Vagina (tissue), 2 donors: Measurements from ENCODE around the gene C16orf54.

ENCODE experiments used
- POLR2A ChIP-seq, 2 donors: fragments of 450-650 bp; IDR thresholded peaks; one replicate each; pipeline ENCODE4 v1.6.1; 2017; ENCODE audit warnings: antibody characterized with exemption in 2 of 2, mild to moderate bottlenecking in 2 of 2, moderate library complexity in 2 of 2
- POLR2AphosphoS5 ChIP-seq, 2 donors: sonication (generic); formaldehyde crosslinking; IDR thresholded peaks; one replicate each; pipeline ENCODE4 v1.9.0; 2017; ENCODE audit warnings: antibody characterized with exemption in 2 of 2, mild to moderate bottlenecking in 2 of 2, low read depth in 1 of 2; ENCODE audit not compliant: insufficient read depth in 1 of 2
- TF ChIP-seq, protein P1 (sequence below), 3 experiments: fragments of 450-650 bp in 2 of 3; fragments of 200-600 bp in 1 of 3; sonication (generic) in 1 of 3; IDR thresholded peaks; one replicate each; pipeline ENCODE4 v1.5.1; 2017 to 2019; ENCODE audit warnings: antibody characterized with exemption in 3 of 3, mild to moderate bottlenecking in 2 of 3, moderate library complexity in 2 of 3

DNA sequence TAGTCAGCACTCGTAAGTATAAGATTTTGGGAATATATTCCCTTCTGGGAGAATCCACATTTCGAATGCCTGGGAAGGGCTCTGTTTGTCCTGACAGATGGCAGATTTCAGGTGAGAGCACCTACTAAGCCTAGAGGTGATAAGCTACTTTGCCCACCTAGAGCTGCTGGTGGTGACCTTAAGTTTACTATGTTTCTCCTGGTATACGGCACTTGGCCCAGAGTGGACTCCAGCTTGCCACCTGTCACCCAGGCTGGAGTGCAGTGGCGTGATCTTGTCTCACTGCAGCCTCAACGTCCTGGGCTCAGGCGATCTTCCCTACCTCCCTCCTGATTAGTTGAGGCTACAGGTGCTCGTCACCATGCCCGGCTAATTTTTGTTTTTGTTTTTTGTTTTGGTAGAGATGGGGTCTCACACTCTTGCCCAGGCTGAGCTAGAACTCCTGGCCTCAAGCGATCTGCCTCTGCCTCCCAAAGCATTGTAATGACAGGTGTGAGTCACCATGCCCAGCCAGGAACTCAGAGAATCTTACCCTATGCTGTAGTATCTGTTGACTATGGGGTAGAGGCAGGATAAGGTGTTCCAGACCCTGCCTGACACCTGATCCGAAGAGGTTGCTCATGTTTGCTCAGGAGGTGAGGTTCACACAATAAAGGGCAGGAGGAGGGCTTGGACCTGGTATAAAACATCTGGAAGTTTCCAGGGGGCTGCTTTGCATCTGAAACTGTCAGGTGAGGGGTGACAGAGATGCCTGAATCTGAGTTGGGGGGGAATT, 32.0 kb upstream of the C16orf54 start, which contains the start of gene ZG16:
- TF ChIP-seq, protein P1, sequence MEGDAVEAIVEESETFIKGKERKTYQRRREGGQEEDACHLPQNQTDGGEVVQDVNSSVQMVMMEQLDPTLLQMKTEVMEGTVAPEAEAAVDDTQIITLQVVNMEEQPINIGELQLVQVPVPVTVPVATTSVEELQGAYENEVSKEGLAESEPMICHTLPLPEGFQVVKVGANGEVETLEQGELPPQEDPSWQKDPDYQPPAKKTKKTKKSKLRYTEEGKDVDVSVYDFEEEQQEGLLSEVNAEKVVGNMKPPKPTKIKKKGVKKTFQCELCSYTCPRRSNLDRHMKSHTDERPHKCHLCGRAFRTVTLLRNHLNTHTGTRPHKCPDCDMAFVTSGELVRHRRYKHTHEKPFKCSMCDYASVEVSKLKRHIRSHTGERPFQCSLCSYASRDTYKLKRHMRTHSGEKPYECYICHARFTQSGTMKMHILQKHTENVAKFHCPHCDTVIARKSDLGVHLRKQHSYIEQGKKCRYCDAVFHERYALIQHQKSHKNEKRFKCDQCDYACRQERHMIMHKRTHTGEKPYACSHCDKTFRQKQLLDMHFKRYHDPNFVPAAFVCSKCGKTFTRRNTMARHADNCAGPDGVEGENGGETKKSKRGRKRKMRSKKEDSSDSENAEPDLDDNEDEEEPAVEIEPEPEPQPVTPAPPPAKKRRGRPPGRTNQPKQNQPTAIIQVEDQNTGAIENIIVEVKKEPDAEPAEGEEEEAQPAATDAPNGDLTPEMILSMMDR (IDR thresholded peaks at IDR 0.05): no peak
- TF ChIP-seq POLR2AphosphoS5 (IDR thresholded peaks at IDR 0.05; ENCODE audit: insufficient read depth in 1 of 2, low read depth in 1 of 2) (no peak), POLR2A (IDR thresholded peaks at IDR 0.05) (no peak)
